Measurements from ENCODE around the gene TTN. TPM values are rescaled to one million over a fixed set of nuclear protein-coding genes. Genes with fewer than 3 reads are reported as not detected.

Gene TTN
- total and polyA plus RNA-seq, 2 of the 8 experiments (the other 6 are each of a cell fraction or from before 2014, with no cell fraction given): 0.30 to 9.7 TPM

DNA sequence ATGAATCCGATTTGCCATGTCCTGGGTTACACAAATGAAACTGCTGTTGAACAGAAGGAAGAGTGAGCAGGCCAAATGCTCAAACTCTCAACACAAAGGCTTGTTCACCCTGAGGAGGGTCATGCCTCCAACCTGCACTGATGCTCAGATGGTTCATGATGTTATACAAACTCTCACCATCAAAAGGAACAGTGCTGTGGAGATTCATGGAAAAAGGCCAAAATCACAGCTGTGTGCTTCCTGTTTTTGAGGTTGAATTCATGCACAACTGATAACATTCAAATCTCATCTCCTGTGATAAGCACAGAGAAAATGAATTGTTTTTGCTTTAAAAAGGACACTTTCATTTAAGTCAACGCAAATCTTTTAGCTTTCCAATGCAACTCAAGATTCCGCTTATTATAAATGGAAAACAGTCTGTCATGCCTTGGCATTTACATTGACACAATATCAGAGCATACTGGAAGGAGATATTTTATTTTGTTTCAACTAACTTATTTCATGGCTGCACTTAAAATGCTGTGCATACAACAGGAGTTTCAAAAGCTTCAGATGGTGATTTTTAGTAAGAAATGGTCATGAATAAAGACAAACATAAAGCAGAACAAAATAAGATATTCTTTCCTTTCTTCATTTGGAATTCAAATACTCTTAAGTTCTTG is 22.2 kb upstream of the TTN start (continued):
- TF ChIP-seq CHD7 (IDR thresholded peaks at IDR 0.05; ENCODE audit: insufficient replicate concordance, low read length) (no peak), POU5F1 (IDR thresholded peaks at IDR 0.05; ENCODE audit: low read depth, low read length) (no peak), JUN (IDR thresholded peaks at IDR 0.05; ENCODE audit: low read depth, low read length) (no peak), ATF2 (IDR thresholded peaks at IDR 0.05; ENCODE audit: low read length) (no peak), POLR2A (IDR thresholded peaks at IDR 0.05; ENCODE audit: control extremely low read depth in 1 of 2, low read depth in 2 of 2, low read length in 2 of 2) (no peak), SIRT6 (IDR thresholded peaks at IDR 0.05; ENCODE audit: low read length) (no peak), SIX5 (IDR thresholded peaks at IDR 0.05; ENCODE audit: low read depth, low read length) (no peak), BACH1 (IDR thresholded peaks at IDR 0.05; ENCODE audit: low read length) (no peak), SP2 (IDR thresholded peaks at IDR 0.05; ENCODE audit: low read length) (no peak), JUND (IDR thresholded peaks at IDR 0.05; ENCODE audit: low read length) (no peak), CBX5 (IDR thresholded peaks at IDR 0.05; ENCODE audit: low read depth, low read length) (no peak)

Measured in H1 (cell line).